Tibial nerve (tissue), 4 donors: ENCODE data around the gene SLMAP.

Experiments
- EP300 ChIP-seq, 2 donors: sonication (generic); formaldehyde crosslinking; IDR thresholded peaks; one replicate each; pipeline ENCODE4 v1.6.1; 2017; ENCODE audit warnings: antibody characterized with exemption in 2 of 2, mild to moderate bottlenecking in 1 of 2
- POLR2A ChIP-seq, 2 donors: fragments of 450-650 bp; IDR thresholded peaks; one replicate each; pipeline ENCODE4 v1.6.1; 2017; ENCODE audit warnings: antibody characterized with exemption in 2 of 2, mild to moderate bottlenecking in 2 of 2, moderate library complexity in 2 of 2
- TF ChIP-seq, protein P1 (sequence below), 5 experiments: fragments of 200-600 bp in 3 of 5; fragments of 450-650 bp in 2 of 5; sonication (generic) in 3 of 5; IDR thresholded peaks; one replicate each; pipeline ENCODE4 v1.5.1; 2016 to 2019; ENCODE audit warnings: antibody characterized with exemption in 5 of 5, mild to moderate bottlenecking in 3 of 5, moderate library complexity in 2 of 5

DNA sequence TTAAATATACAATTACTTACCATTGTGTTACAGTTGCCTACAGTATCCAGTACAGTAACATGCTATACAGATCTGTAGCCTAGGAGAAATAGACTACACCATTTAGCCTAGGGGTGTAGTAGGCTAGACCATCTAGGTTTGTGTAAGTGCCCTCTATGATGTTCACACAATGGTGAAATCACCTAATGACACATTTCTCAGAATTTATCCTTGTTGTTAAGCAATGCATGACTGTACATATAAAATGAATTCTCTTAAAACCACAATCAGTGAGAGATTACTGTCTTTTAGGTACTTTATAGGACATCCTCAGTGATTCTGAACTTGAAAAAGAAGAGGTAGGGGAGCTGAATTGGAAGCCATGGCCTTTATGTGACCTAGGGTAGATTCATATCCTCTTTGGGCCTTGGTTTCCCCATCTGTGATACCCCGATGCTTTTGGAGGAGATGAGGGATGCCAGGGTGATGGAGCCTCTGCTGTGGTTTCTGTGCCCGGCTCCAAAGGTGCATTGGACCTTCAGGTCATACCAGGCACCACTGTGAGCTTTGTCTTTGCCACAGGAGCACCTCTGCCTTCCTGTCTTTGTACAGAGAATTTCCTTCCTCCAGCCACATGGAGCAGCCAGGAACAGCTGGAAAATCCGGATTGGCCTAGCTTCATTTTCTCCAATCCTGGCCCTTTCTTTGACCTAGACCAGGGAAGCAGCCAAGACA is 200.2 kb downstream of the SLMAP start:
- TF ChIP-seq POLR2A (IDR thresholded peaks at IDR 0.05) (no peak), EP300 (IDR thresholded peaks at IDR 0.05) (no peak)
- TF ChIP-seq, protein P1, sequence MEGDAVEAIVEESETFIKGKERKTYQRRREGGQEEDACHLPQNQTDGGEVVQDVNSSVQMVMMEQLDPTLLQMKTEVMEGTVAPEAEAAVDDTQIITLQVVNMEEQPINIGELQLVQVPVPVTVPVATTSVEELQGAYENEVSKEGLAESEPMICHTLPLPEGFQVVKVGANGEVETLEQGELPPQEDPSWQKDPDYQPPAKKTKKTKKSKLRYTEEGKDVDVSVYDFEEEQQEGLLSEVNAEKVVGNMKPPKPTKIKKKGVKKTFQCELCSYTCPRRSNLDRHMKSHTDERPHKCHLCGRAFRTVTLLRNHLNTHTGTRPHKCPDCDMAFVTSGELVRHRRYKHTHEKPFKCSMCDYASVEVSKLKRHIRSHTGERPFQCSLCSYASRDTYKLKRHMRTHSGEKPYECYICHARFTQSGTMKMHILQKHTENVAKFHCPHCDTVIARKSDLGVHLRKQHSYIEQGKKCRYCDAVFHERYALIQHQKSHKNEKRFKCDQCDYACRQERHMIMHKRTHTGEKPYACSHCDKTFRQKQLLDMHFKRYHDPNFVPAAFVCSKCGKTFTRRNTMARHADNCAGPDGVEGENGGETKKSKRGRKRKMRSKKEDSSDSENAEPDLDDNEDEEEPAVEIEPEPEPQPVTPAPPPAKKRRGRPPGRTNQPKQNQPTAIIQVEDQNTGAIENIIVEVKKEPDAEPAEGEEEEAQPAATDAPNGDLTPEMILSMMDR (IDR thresholded peaks at IDR 0.05): no peak
